ENCODE results near the gene GPANK1. TPM values are rescaled to one million over a fixed set of nuclear protein-coding genes. Genes with fewer than 3 reads are reported as not detected.
A peak's percentile ranks its signal among the peaks of the same experiment; 100 is the strongest.

GPANK1 gene
- total RNA-seq, 1 experiment from 2014 or later, result 11.5 TPM

DNA sequence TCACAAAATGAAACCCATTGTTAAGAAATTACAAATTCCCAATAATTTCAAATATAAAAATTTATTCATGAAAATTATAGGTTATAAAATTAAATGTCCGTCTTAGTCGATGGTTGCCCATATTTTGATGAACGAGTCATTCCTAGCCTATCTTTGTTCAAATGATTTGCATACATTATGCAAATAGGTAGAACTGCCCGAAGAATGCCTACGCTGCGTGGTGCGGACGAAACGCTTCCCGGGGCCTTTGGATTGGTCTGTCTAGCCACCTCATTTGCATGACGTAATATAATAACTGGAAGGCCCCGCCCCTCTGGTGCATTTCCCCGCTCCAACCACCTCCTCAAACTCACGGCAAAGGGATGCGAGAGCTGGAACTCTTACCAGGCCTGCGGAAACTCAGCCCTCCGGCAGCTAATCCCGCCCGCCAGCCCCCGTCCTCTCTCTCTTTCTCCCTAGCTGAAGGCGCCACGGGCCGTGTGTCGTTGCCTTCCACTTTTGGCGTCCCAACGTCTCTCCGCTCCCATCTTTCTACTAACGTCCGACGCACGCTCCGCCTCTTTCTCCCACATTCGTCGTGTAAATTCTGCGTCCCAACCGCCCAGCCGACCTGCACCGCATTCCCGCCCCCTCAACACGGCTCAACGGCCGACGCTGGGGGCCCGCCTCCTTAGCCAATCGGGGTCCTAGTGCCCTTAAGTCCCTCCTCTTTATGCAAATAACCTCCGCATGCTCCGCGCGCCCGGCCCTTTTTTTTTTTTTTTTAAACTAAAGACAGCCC lies 44.8 kb downstream of the GPANK1 start:
- BruUV-seq (replicated peaks), result TSS peak; percentile 94
- H3K27me3 ChIP-seq (ENCODE audit: insufficient read depth, low read depth), result no peaks in the 10 kb centered on the region
- H4K20me1 ChIP-seq (ENCODE audit: insufficient read depth), result 0 out of 2 replicates have a peak, but pooled peaks cover 2% of the 10 kb centered on the region
- no peaks in the 10 kb centered on the region for H3K9me2 ChIP-seq (ENCODE audit: insufficient read depth)
- ChIA-PET POLR2A (ENCODE audit: unreplicated experiment) (interaction anchor here (0.9 to 1.0 kb wide), 2 partner anchors 32 to 59 kb away, joined by 3 to 16 read pairs; no protein-coding TSS in a partner anchor), CTCF (no interaction called here)
- H3K9me3 ChIP-seq (ENCODE audit: insufficient read depth, low read depth), result no peaks in the 10 kb centered on the region
- TF ChIP-seq EZH2 (IDR thresholded peaks at IDR 0.05; ENCODE audit: low read depth), result no peak
- TF ChIP-seq, protein P1, sequence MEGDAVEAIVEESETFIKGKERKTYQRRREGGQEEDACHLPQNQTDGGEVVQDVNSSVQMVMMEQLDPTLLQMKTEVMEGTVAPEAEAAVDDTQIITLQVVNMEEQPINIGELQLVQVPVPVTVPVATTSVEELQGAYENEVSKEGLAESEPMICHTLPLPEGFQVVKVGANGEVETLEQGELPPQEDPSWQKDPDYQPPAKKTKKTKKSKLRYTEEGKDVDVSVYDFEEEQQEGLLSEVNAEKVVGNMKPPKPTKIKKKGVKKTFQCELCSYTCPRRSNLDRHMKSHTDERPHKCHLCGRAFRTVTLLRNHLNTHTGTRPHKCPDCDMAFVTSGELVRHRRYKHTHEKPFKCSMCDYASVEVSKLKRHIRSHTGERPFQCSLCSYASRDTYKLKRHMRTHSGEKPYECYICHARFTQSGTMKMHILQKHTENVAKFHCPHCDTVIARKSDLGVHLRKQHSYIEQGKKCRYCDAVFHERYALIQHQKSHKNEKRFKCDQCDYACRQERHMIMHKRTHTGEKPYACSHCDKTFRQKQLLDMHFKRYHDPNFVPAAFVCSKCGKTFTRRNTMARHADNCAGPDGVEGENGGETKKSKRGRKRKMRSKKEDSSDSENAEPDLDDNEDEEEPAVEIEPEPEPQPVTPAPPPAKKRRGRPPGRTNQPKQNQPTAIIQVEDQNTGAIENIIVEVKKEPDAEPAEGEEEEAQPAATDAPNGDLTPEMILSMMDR (conservative IDR thresholded peaks at IDR 0.05), result no peak
- H3K4me2 ChIP-seq, result peak overlapping the region; percentile 77
- peak overlapping the region; percentile 81 for H3K27ac ChIP-seq
- intact Hi-C loops (cut with micrococcal nuclease; ENCODE audit: unreplicated experiment), result loop anchor here (1.0 to 2.0 kb wide), 2 partner anchors 19 to 32 kb away; partner anchors contain the start of gene BAG6
- H3K4me1 ChIP-seq (replicated peaks; ENCODE audit: insufficient read depth), result peaks cover 23% of the 10 kb centered on the region
- peak overlapping the region; percentile 88 for H2AFZ ChIP-seq
- peaks cover 42% of the 10 kb centered on the region for H3K79me2 ChIP-seq (ENCODE audit: low read depth)
- peak; percentile 96 to 97 for DNase-seq
- peaks cover 27% of the 10 kb centered on the region for H3F3A ChIP-seq (ENCODE audit: insufficient read depth, low read depth)
- peak overlapping the region; percentile 67 for H3K4me3 ChIP-seq
- H3K36me3 ChIP-seq (ENCODE audit: low read depth), result peaks cover 29% of the 10 kb centered on the region

DNA sequence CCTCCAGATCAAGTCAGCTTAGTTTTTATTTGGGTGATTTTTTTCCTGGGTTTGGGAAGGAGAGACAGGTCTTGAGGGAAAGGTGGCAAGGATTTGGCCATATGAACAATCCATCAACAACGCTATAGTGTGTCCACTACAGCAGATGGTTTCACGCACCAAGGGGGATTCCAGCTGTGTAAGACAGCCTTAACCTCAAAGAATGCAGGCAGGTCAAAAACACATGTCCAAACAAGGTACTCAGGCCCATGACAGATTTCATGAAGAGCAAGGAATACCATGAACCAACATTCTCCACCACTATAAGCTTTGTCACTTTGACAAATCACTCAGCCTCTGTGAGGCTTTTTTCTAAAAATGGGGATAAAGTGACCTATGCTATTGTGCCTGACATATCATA lies 47.8 kb downstream of the GPANK1 start:
- Histone ChIP-seq H4K20me1 (ENCODE audit: insufficient read depth) (no peaks in the 10 kb centered on the region), H3F3A (ENCODE audit: insufficient read depth, low read depth) (peaks cover 10% of the 10 kb centered on the region; the same call in 1 of the 2 replicates), H3K27me3 (ENCODE audit: insufficient read depth, low read depth) (no peaks in the 10 kb centered on the region), H3K4me2 (no peak overlapping the region), H3K9me3 (ENCODE audit: insufficient read depth, low read depth) (no peaks in the 10 kb centered on the region), H2AFZ (no peak overlapping the region), H3K27ac (no peak overlapping the region), H3K9me2 (ENCODE audit: insufficient read depth) (no peaks in the 10 kb centered on the region), H3K4me3 (no peak overlapping the region), H3K79me2 (ENCODE audit: low read depth) (peaks cover 14% of the 10 kb centered on the region), H3K4me1 (replicated peaks; ENCODE audit: insufficient read depth) (peaks cover 15% of the 10 kb centered on the region), H3K36me3 (ENCODE audit: low read depth) (0 out of 2 replicates have a peak, but pooled peaks cover 4% of the 10 kb centered on the region)
- no peak for DNase-seq
- no TSS peak for BruUV-seq (replicated peaks)
- no peak for TF ChIP-seq EZH2 (IDR thresholded peaks at IDR 0.05; ENCODE audit: low read depth)
- TF ChIP-seq, protein P1 (conservative IDR thresholded peaks at IDR 0.05), result no peak
- POLR2A ChIA-PET (ENCODE audit: unreplicated experiment), result interaction anchor here (0.7 kb wide), 1 partner anchor 236 kb away, joined by 4 read pairs; no protein-coding TSS in a partner anchor
- intact Hi-C loops (cut with micrococcal nuclease; ENCODE audit: unreplicated experiment), result no loop called here
- CTCF ChIA-PET, result no interaction called here

DNA sequence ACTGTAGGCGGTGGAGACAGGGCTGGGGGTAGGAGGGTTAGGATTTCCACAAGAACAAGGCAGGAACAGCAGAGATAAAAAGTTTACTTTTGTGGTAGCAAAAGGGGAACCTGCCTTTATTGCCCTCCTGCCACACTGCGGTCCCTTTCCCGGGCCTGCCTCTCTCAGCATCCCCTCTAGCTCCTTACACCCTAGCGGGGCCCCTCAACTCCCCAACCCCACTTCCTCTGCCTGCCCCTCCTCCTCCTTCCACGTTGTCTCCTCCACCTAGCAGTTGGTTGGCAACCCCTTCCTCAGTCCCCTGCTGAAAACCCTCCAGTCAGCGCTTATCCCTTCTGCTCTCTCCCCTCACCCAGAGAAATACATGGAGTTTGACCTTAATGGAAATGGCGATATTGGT lies 49.0 kb downstream of the GPANK1 start:
- H3K36me3 ChIP-seq (ENCODE audit: low read depth), result no peaks in the 10 kb centered on the region
- CTCF ChIA-PET, result no interaction called here
- TF ChIP-seq EZH2 (IDR thresholded peaks at IDR 0.05; ENCODE audit: low read depth), result no peak
- TF ChIP-seq, protein P1 (conservative IDR thresholded peaks at IDR 0.05), result no peak
- intact Hi-C loops (cut with micrococcal nuclease; ENCODE audit: unreplicated experiment), result no loop called here
- H3K4me3 ChIP-seq, result no peak overlapping the region
- no TSS peak for BruUV-seq (replicated peaks)
- no peak overlapping the region for H3K4me2 ChIP-seq
- DNase-seq, result no peak
- H3K27me3 ChIP-seq (ENCODE audit: insufficient read depth, low read depth), result no peaks in the 10 kb centered on the region
- no peaks in the 10 kb centered on the region for H4K20me1 ChIP-seq (ENCODE audit: insufficient read depth)
- no peak overlapping the region for H3K27ac ChIP-seq
- POLR2A ChIA-PET (ENCODE audit: unreplicated experiment), result no interaction called here
- no peaks in the 10 kb centered on the region for H3K9me3 ChIP-seq (ENCODE audit: insufficient read depth, low read depth)
- no peaks in the 10 kb centered on the region for H3K9me2 ChIP-seq (ENCODE audit: insufficient read depth)
- peaks cover 2% of the 10 kb centered on the region for H3K79me2 ChIP-seq (ENCODE audit: low read depth)
- no peak overlapping the region for H2AFZ ChIP-seq
- peaks cover 6% of the 10 kb centered on the region; the same call in 1 of the 2 replicates for H3F3A ChIP-seq (ENCODE audit: insufficient read depth, low read depth)
- peaks cover 10% of the 10 kb centered on the region; the same call in 1 of the 2 replicates for H3K4me1 ChIP-seq (replicated peaks; ENCODE audit: insufficient read depth)
